HepG2 (cell line): ENCODE results near the gene GNRH2. TPM values are rescaled to one million over a fixed set of nuclear protein-coding genes. Genes with fewer than 3 reads are reported as not detected.

Experiments
- CEBPB ChIP-seq: IDR thresholded peaks from 2 replicates; pipeline ENCODE4 v1.6.1; 2011; ENCODE audit warnings: low read depth, low read length, improper control_type of control experiment, borderline replicate concordance
- EEA1 ChIP-seq: sonication (generic); formaldehyde crosslinking; IDR thresholded peaks from 2 replicates; pipeline ENCODE4 v1.5.1; 2020; ENCODE audit warnings: mild to moderate bottlenecking, missing genetic modification reagents, borderline replicate concordance
- HIC2 ChIP-seq: sonication (generic); formaldehyde crosslinking; IDR thresholded peaks from 2 replicates; pipeline ENCODE4 v1.9.0; 2022; ENCODE audit warnings: low read depth, missing genetic modification reagents
- MBNL3 ChIP-seq: fragments of 250-450 bp; sonication (Bioruptor Pico); conservative IDR thresholded peaks from 2 replicates; pipeline ENCODE4 v1.8.0; 2022; ENCODE audit warnings: mild to moderate bottlenecking, inconsistent platforms
- NCOA1 ChIP-seq: sonication (generic); formaldehyde crosslinking; IDR thresholded peaks from 2 replicates; pipeline ENCODE4 v1.9.0; 2021; ENCODE audit warnings: missing genetic modification reagents
- NR2F2 ChIP-seq: IDR thresholded peaks from 2 replicates; pipeline ENCODE4 v1.6.1; 2012; ENCODE audit warnings: low read depth, inconsistent platforms, borderline replicate concordance
- PPARG ChIP-seq: conservative IDR thresholded peaks from 2 replicates; pipeline ENCODE4 v1.6.1; 2016; ENCODE audit warnings: missing biosample characterization, missing genetic modification reagents
- THAP8 ChIP-seq: sonication (generic); formaldehyde crosslinking; IDR thresholded peaks from 2 replicates; pipeline ENCODE4 v1.5.1; 2020; ENCODE audit warnings: missing genetic modification reagents, mild to moderate bottlenecking, borderline replicate concordance
- ZBTB20 ChIP-seq: sonication (generic); formaldehyde crosslinking; IDR thresholded peaks from 2 replicates; pipeline ENCODE4 v1.8.1; 2023; ENCODE audit warnings: missing genetic modification reagents, low read depth, mild to moderate bottlenecking, borderline replicate concordance
- ZBTB26 ChIP-seq: IDR thresholded peaks from 2 replicates; pipeline ENCODE4 v1.6.1; 2016; ENCODE audit warnings: missing compliant biosample characterization, missing genetic modification reagents, borderline replicate concordance
- ZC3H13 ChIP-seq: sonication (generic); formaldehyde crosslinking; IDR thresholded peaks from 2 replicates; pipeline ENCODE4 v1.8.1; 2023; ENCODE audit warnings: mild to moderate bottlenecking, missing genetic modification reagents, moderate library complexity
- ZFP62 ChIP-seq: sonication (generic); formaldehyde crosslinking; IDR thresholded peaks from 2 replicates; pipeline ENCODE4 v1.4.0; 2020; ENCODE audit warnings: missing genetic modification reagents
- ZFP82 ChIP-seq: sonication (generic); formaldehyde crosslinking; IDR thresholded peaks from 2 replicates; pipeline ENCODE4 v1.5.1; 2020; ENCODE audit warnings: mild to moderate bottlenecking, missing genetic modification reagents, borderline replicate concordance
- ZNF124 ChIP-seq: sonication (generic); formaldehyde crosslinking; IDR thresholded peaks from 2 replicates; pipeline ENCODE4 v1.4.0; 2020; ENCODE audit warnings: missing genetic modification reagents
- ZNF260 ChIP-seq: sonication (generic); formaldehyde crosslinking; IDR thresholded peaks from 2 replicates; pipeline ENCODE4 v1.4.0; 2020; ENCODE audit warnings: missing genetic modification reagents, low read depth, mild to moderate bottlenecking, borderline replicate concordance
- ZNF574 ChIP-seq: sonication (generic); formaldehyde crosslinking; IDR thresholded peaks from 2 replicates; pipeline ENCODE4 v1.4.0; 2020; ENCODE audit warnings: missing genetic modification reagents
- ZNF577 ChIP-seq: sonication (generic); formaldehyde crosslinking; IDR thresholded peaks from 2 replicates; pipeline ENCODE4 v1.4.0; 2020; ENCODE audit warnings: mild to moderate bottlenecking, low read depth, missing genetic modification reagents, borderline replicate concordance
- ZNF775 ChIP-seq: sonication (generic); formaldehyde crosslinking; IDR thresholded peaks from 2 replicates; pipeline ENCODE4 v1.4.0; 2020; ENCODE audit warnings: missing genetic modification reagents, mild to moderate bottlenecking, moderate library complexity, borderline replicate concordance
- polyA plus RNA-seq, 8 experiments: library from polyadenylated mRNA; depleted of rRNA in 3 of 8; stranded (reverse) in 7 of 8; unstranded in 1 of 8; fragments of >200 nt; fragmentation: Illumina TruSeq in 4 of 8; extraction: Trizol in 4 of 8; gene quantifications; 2 replicates each; pipeline versions ENCODE4 v1.2.1 to v1.2.3, GENCODE V29; 2011 to 2016; ENCODE audit warnings: low read depth in 4 of 8, missing spikeins in 1 of 8, mixed read lengths in 1 of 8; ENCODE audit not compliant: insufficient read depth in 1 of 8
- total RNA-seq, 5 experiments: library from RNA; depleted of rRNA; stranded (reverse); fragments of >200 nt; fragmentation: Illumina TruSeq; extraction: Trizol; gene quantifications; 2 replicates each; pipeline ENCODE4 v1.2.3, GENCODE V29; 2016; ENCODE audit warnings: low read depth in 1 of 5

The GNRH2 gene
- total and polyA plus RNA-seq, 2 of the 13 experiments (the other 11 are each of a cell fraction or from before 2014, with no cell fraction given): 0.28 TPM; not detected in 1

- no peak; the same call in 1 of the 2 replicates for TF ChIP-seq HIC2 (CRISPR knock-in tag)
- peak; percentile 98 for TF ChIP-seq EEA1
- peak; percentile 77 for TF ChIP-seq ZBTB26 (CRISPR knock-in tag)
- 0 out of 2 replicates have a peak, but pooled peaks have one; percentile 86 for TF ChIP-seq NCOA1 (CRISPR knock-in tag)
- TF ChIP-seq ZFP62 (CRISPR knock-in tag): peak; percentile 90; the same call in 1 of the 2 replicates
- no peak for TF ChIP-seq ZNF577
- no peak for TF ChIP-seq MBNL3 (CRISPR knock-in tag)
- TF ChIP-seq CEBPB: no peak
- peak; percentile 81 for TF ChIP-seq ZNF124 (CRISPR knock-in tag)
- TF ChIP-seq PPARG (CRISPR knock-in tag): peak; percentile 46
- no peak for TF ChIP-seq ZNF260 (CRISPR knock-in tag)
- TF ChIP-seq ZNF574 (CRISPR knock-in tag): peak; percentile 96
- TF ChIP-seq THAP8 (CRISPR knock-in tag): peak; percentile 92
- no peak; the same call in 1 of the 2 replicates for TF ChIP-seq ZNF775 (CRISPR knock-in tag)
- TF ChIP-seq NR2F2: peak; percentile 69; the same call in 1 of the 2 replicates
- TF ChIP-seq ZBTB20 (CRISPR knock-in tag): peak; percentile 48
- TF ChIP-seq ZC3H13 (CRISPR knock-in tag): peak; percentile 93
- peak; percentile 89; the same call in 1 of the 2 replicates for TF ChIP-seq ZFP82 (CRISPR knock-in tag)
Observed at GRCh38 chr20:3045816-3046676, 2.6 kb downstream of the GNRH2 start, which contains the start of gene MRPS26 (continued).
